ENCODE data around the gene GPI. TPM values are rescaled to one million over a fixed set of nuclear protein-coding genes. Genes with fewer than 3 reads are reported as not detected.
A peak's percentile ranks its signal among the peaks of the same experiment; 100 is the strongest.

The GPI gene
- total RNA-seq, 1 donor from 2014 or later, result 622 TPM

GRCh38 chr19:34348899-34349487 lies 16.0 kb upstream of the GPI start:
- DNase-seq (ENCODE audit: low spot score), result no peak
- no peaks in the 10 kb centered on the region for H3K9me3 Mint-ChIP-seq
- H3K4me1 Mint-ChIP-seq (ENCODE audit: low read depth), result peaks cover 20% of the 10 kb centered on the region
- no peaks in the 10 kb centered on the region for H3K27me3 Mint-ChIP-seq (ENCODE audit: low read depth)
- H3K27ac Mint-ChIP-seq, result peak overlapping the region; percentile 82
- peaks cover 9% of the 10 kb centered on the region for H3K36me3 Mint-ChIP-seq (ENCODE audit: low read depth)
- no peak overlapping the region for H3K4me3 Mint-ChIP-seq (ENCODE audit: low read depth)
- intact Hi-C loops (cut with micrococcal nuclease), result no loop called here

DNA sequence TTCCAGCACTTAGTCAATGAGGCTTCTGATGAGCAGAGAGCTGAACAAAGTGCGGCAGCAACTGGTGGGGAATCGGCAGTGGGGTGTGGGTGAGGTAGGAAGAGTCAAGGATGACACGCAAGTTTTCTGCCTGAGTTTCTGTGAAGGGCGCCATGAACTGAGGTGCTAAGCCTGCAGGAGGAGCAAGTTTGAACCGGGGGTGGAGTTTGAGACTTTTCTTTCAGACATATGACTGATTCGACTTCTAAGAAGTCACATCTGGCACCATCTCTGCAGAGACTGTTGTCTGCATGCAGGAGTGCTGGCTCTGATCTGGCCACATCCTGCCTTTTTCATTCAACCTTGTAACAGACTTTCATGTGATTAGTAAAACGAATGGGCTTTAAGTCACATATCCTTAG lies 14.8 kb upstream of the GPI start:
- Mint-ChIP-seq H3K27ac (peak overlapping the region; percentile 82), H3K4me3 (ENCODE audit: low read depth) (peak overlapping the region; percentile 5), H3K27me3 (ENCODE audit: low read depth) (no peaks in the 10 kb centered on the region), H3K4me1 (ENCODE audit: low read depth) (peaks cover 20% of the 10 kb centered on the region), H3K9me3 (no peaks in the 10 kb centered on the region), H3K36me3 (ENCODE audit: low read depth) (peaks cover 12% of the 10 kb centered on the region)
- intact Hi-C loops (cut with micrococcal nuclease), result loop anchor here (5.0 kb wide), 1 partner anchor 178 kb away; the partner anchor contains the start of gene LSM14A
- DNase-seq (ENCODE audit: low spot score), result peak; percentile 76

DNA sequence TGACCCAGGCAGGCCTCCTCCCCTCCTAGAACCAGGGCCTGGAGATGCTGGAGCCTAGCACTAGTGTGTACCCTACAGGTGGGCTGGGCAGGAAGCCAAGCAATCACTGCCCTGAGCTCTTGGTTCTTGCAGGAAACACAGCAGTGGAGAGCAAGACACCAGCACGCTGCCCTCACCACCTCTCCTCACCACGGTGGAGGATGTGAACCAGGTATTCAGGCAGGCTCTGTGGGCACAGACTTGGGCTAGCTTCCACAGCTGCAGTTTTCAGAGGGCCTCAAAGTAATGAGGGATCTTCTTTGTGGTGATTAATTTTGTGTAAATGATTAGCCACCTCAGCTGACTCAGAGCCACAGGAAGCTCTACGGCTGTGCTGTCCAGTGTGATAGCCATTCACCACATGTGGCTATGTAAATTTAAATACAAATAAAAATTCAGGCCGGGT lies 13.6 kb upstream of the GPI start:
- Mint-ChIP-seq H3K4me1 (ENCODE audit: low read depth) (peaks cover 16% of the 10 kb centered on the region), H3K27me3 (ENCODE audit: low read depth) (no peaks in the 10 kb centered on the region), H3K27ac (peak overlapping the region; percentile 81), H3K9me3 (no peaks in the 10 kb centered on the region), H3K36me3 (ENCODE audit: low read depth) (peaks cover 4% of the 10 kb centered on the region), H3K4me3 (ENCODE audit: low read depth) (no peak overlapping the region)
- intact Hi-C loops (cut with micrococcal nuclease), result loop anchor here (5.0 kb wide), 1 partner anchor 179 kb away; the partner anchor contains the start of gene LSM14A
- DNase-seq (ENCODE audit: low spot score), result no peak

GRCh38 chr19:34353546-34353945 lies 11.4 kb upstream of the GPI start:
- Mint-ChIP-seq H3K9me3 (no peaks in the 10 kb centered on the region), H3K4me1 (ENCODE audit: low read depth) (peaks cover 26% of the 10 kb centered on the region), H3K4me3 (ENCODE audit: low read depth) (no peak overlapping the region), H3K27me3 (ENCODE audit: low read depth) (no peaks in the 10 kb centered on the region), H3K27ac (no peak overlapping the region), H3K36me3 (ENCODE audit: low read depth) (peaks cover 13% of the 10 kb centered on the region)
- intact Hi-C loops (cut with micrococcal nuclease), result loop anchor here (5.0 kb wide), 1 partner anchor 181 kb away; the partner anchor contains the start of gene LSM14A
- DNase-seq (ENCODE audit: low spot score), result no peak

DNA sequence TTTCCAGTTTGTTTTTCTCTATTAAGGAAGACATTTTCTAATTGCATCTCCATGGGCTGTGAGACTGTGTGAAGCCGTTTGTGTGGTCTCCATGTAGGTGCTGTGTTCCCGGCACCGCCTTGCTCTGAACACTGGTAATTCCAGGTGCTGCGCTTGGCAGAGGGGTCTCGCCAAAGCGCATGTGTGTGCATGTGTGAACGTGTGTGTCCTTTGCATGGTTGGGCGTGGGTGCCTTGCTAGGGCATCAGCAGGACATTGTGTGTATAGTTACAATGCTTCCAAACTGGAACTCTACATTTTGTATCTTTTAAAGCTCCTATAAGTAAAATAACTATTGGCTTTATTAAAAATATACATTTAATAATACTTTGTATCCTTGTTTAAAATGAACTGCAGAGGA lies 9.8 kb upstream of the GPI start:
- no peak overlapping the region for H3K27ac Mint-ChIP-seq
- no peak for DNase-seq (ENCODE audit: low spot score)
- intact Hi-C loops (cut with micrococcal nuclease), result no loop called here
- peaks cover 13% of the 10 kb centered on the region for H3K36me3 Mint-ChIP-seq (ENCODE audit: low read depth)
- H3K4me3 Mint-ChIP-seq (ENCODE audit: low read depth), result no peak overlapping the region
- peaks cover 32% of the 10 kb centered on the region for H3K4me1 Mint-ChIP-seq (ENCODE audit: low read depth)
- H3K9me3 Mint-ChIP-seq, result no peaks in the 10 kb centered on the region
- no peaks in the 10 kb centered on the region for H3K27me3 Mint-ChIP-seq (ENCODE audit: low read depth)

- Mint-ChIP-seq H3K9me3 (no peaks in the 10 kb centered on the region), H3K27ac (no peak overlapping the region), H3K4me1 (ENCODE audit: low read depth) (peaks cover 28% of the 10 kb centered on the region), H3K4me3 (ENCODE audit: low read depth) (no peak overlapping the region), H3K36me3 (ENCODE audit: low read depth) (peaks cover 13% of the 10 kb centered on the region), H3K27me3 (ENCODE audit: low read depth) (no peaks in the 10 kb centered on the region)
- intact Hi-C loops (cut with micrococcal nuclease), result no loop called here
- DNase-seq (ENCODE audit: low spot score), result no peak
Observed at GRCh38 chr19:34356875-34357274, 8.1 kb upstream of the GPI start.

- Mint-ChIP-seq H3K27me3 (ENCODE audit: low read depth) (no peaks in the 10 kb centered on the region), H3K4me3 (ENCODE audit: low read depth) (peak overlapping the region; percentile 47), H3K9me3 (no peaks in the 10 kb centered on the region), H3K4me1 (ENCODE audit: low read depth) (peaks cover 32% of the 10 kb centered on the region), H3K27ac (peak overlapping the region; percentile 64), H3K36me3 (ENCODE audit: low read depth) (peaks cover 13% of the 10 kb centered on the region)
- intact Hi-C loops (cut with micrococcal nuclease), result no loop called here
- no peak for DNase-seq (ENCODE audit: low spot score)
Observed at GRCh38 chr19:34357431-34357830, 7.6 kb upstream of the GPI start.

- Mint-ChIP-seq H3K4me3 (ENCODE audit: low read depth) (peak overlapping the region; percentile 76), H3K27ac (peak overlapping the region; percentile 97), H3K27me3 (ENCODE audit: low read depth) (no peaks in the 10 kb centered on the region), H3K4me1 (ENCODE audit: low read depth) (peaks cover 45% of the 10 kb centered on the region), H3K9me3 (no peaks in the 10 kb centered on the region), H3K36me3 (ENCODE audit: low read depth) (peaks cover 13% of the 10 kb centered on the region)
- peak; percentile 97 for DNase-seq (ENCODE audit: low spot score)
- intact Hi-C loops (cut with micrococcal nuclease), result no loop called here
Observed at GRCh38 chr19:34359140-34359953, 5.6 kb upstream of the GPI start.

DNA sequence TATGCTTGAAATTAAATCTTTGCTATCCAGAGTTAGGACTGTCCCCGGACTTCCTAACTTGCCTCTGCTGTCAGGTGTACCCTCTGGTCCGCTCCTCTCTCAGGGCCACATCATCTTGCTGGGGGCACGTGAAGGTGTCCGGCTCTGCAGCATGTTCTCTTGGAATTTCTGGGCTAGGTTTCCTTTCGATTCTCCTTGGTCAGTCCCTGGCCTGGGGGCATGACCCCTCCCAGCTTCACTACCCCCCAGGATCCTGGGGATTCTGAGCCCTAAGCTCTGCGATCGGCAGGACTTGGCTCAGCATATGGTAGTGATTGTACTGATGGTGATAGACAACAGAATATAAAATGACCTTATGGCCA lies 5.1 kb upstream of the GPI start:
- peaks cover 14% of the 10 kb centered on the region for H3K36me3 Mint-ChIP-seq (ENCODE audit: low read depth)
- H3K27ac Mint-ChIP-seq, result peak overlapping the region; percentile 97
- no peak for DNase-seq (ENCODE audit: low spot score)
- no peaks in the 10 kb centered on the region for H3K9me3 Mint-ChIP-seq
- peaks cover 49% of the 10 kb centered on the region for H3K4me1 Mint-ChIP-seq (ENCODE audit: low read depth)
- H3K4me3 Mint-ChIP-seq (ENCODE audit: low read depth), result peak overlapping the region; percentile 76
- H3K27me3 Mint-ChIP-seq (ENCODE audit: low read depth), result no peaks in the 10 kb centered on the region
- intact Hi-C loops (cut with micrococcal nuclease), result no loop called here

GRCh38 chr19:34360354-34360909 lies 4.6 kb upstream of the GPI start:
- peak overlapping the region; percentile 97 for H3K27ac Mint-ChIP-seq
- intact Hi-C loops (cut with micrococcal nuclease), result no loop called here
- H3K27me3 Mint-ChIP-seq (ENCODE audit: low read depth), result no peaks in the 10 kb centered on the region
- peak overlapping the region; percentile 76 for H3K4me3 Mint-ChIP-seq (ENCODE audit: low read depth)
- peaks cover 13% of the 10 kb centered on the region for H3K36me3 Mint-ChIP-seq (ENCODE audit: low read depth)
- no peaks in the 10 kb centered on the region for H3K9me3 Mint-ChIP-seq
- H3K4me1 Mint-ChIP-seq (ENCODE audit: low read depth), result peaks cover 49% of the 10 kb centered on the region
- no peak for DNase-seq (ENCODE audit: low spot score)

GRCh38 chr19:34362679-34363069 lies 2.3 kb upstream of the GPI start:
- Mint-ChIP-seq H3K4me1 (ENCODE audit: low read depth) (peaks cover 59% of the 10 kb centered on the region), H3K27me3 (ENCODE audit: low read depth) (no peaks in the 10 kb centered on the region), H3K27ac (no peak overlapping the region), H3K9me3 (no peaks in the 10 kb centered on the region), H3K4me3 (ENCODE audit: low read depth) (peak overlapping the region; percentile 51), H3K36me3 (ENCODE audit: low read depth) (peaks cover 32% of the 10 kb centered on the region)
- intact Hi-C loops (cut with micrococcal nuclease), result no loop called here
- no peak for DNase-seq (ENCODE audit: low spot score)

- intact Hi-C loops (cut with micrococcal nuclease), result no loop called here
- no peaks in the 10 kb centered on the region for H3K27me3 Mint-ChIP-seq (ENCODE audit: low read depth)
- peak overlapping the region; percentile 51 for H3K4me3 Mint-ChIP-seq (ENCODE audit: low read depth)
- peaks cover 34% of the 10 kb centered on the region for H3K36me3 Mint-ChIP-seq (ENCODE audit: low read depth)
- peak overlapping the region; percentile 2 for H3K27ac Mint-ChIP-seq
- DNase-seq (ENCODE audit: low spot score), result no peak
- H3K9me3 Mint-ChIP-seq, result no peaks in the 10 kb centered on the region
- H3K4me1 Mint-ChIP-seq (ENCODE audit: low read depth), result peaks cover 57% of the 10 kb centered on the region
Observed at GRCh38 chr19:34363094-34363493, 1.9 kb upstream of the GPI start.

DNA sequence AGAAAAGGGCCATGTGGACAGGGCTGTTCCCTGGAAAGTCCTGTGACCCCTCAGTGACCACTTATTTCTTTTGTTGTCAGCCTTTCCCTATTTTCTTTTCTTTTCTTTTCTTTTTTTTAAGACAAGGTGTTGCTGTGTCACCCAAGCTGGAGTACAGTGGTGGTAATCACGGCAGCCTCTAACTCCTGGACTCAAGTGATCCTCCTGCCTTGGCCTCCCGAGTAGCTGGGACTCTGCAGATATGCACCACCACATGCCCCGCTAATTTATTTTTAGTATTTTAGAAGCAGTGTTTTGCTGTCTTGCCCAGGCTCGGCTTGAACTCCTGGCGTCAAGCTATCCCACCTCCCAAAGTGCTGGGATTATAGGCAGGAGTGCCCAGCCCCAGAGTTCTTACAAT lies 1.1 kb upstream of the GPI start:
- H3K4me1 Mint-ChIP-seq (ENCODE audit: low read depth), result peaks cover 52% of the 10 kb centered on the region
- peaks cover 37% of the 10 kb centered on the region for H3K36me3 Mint-ChIP-seq (ENCODE audit: low read depth)
- intact Hi-C loops (cut with micrococcal nuclease), result loop anchor here (2.0 kb wide), 1 partner anchor 65 kb away; the partner anchor contains the start of gene UBA2
- no peaks in the 10 kb centered on the region for H3K27me3 Mint-ChIP-seq (ENCODE audit: low read depth)
- H3K4me3 Mint-ChIP-seq (ENCODE audit: low read depth), result peak overlapping the region; percentile 100
- peak overlapping the region; percentile 86 for H3K27ac Mint-ChIP-seq
- no peaks in the 10 kb centered on the region for H3K9me3 Mint-ChIP-seq
- no peak for DNase-seq (ENCODE audit: low spot score)

All from activated T-helper 2 cell treated with anti-CD3 and anti-CD28 coated beads, Interferon-gamma antibody, Interleukin-2, Interleukin-4, amounts not matched to agents 10 μg/mL and 5 μg/mL and 100 μg/mL, durations not matched to agents 14 hours and 24 hours and 36 hours (primary cell).